HUDEP-2 (cell line): ENCODE data around the gene RETREG3.
"Not testable (repeated sequence)": the region's sequence is repeated elsewhere in the genome, so short reads cannot be mapped to it uniquely, and the experiment has no call there.

Experiments used
- DNase-seq, 76 experiments: peaks; one replicate each; lab custom pipeline; 2025; ENCODE audit not compliant: unreplicated experiment in 76 of 76; lab: John Stamatoyannopoulos, UW

The RETREG3 gene

DNA sequence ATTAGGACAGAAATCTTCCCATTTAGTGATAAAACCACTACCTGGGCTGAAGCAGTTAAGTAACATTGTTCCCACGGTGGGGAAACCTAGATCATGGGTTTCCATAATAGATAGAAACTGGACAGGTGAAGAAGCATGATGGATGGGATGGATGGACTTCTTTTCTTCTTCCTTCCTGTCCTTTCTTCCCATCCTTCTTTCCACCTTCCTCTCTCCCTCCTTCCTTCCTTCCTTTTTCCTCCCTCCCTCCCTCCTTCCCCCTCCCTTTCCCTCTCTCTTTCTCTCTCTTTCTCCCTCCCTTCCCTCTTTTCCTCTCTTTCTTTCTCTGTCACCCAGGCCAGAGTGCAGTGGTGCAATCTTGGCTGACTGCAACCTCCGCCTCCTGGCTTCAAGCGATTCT lies 34.7 kb downstream of the RETREG3 start:
- no peak for DNase-seq

- no peak for DNase-seq
These were observed 36.1 kb downstream of the RETREG3 start for GRCh38 chr17:42573095-42573494.

- DNase-seq: no peak
These were observed 37.5 kb downstream of the RETREG3 start for GRCh38 chr17:42571435-42572225.

GRCh38 chr17:42568341-42569111 lies 40.6 kb downstream of the RETREG3 start:
- DNase-seq: no peak

GRCh38 chr17:42566883-42567573 lies 42.1 kb downstream of the RETREG3 start, which contains the start of gene MLX:
Gene MLX, plus strand, starts transcription at chr17:42567100. Its CDS starts 25 bp downstream, at chr17:42567125.
- DNase-seq: peak in 75 of 76 experiments; percentile 25 to 95 (median 88)

GRCh38 chr17:42566215-42566882 lies 42.8 kb downstream of the RETREG3 start:
- no peak for DNase-seq

- DNase-seq: no peak
These were observed 43.5 kb downstream of the RETREG3 start for GRCh38 chr17:42565523-42566214.

GRCh38 chr17:42564815-42565522 lies 44.2 kb downstream of the RETREG3 start:
- DNase-seq: no peak

DNA sequence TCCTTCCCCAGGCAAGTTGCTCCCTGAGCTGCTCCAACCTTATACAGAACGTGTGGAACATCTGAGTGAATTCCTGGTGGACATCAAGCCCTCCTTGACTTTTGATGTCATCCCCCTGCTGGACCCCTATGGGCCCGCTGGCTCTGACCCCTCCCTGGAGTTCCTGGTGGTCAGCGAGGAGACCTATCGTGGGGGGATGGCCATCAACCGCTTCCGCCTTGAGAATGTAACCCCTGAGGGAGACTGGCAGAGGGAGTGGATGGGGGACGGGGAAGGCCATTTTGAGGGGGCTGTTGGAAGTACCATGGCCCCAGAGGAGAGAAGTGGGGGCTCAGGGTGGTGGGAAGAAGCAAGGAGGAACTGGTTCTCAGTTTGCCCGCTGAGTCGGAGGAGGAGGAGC lies 45.2 kb downstream of the RETREG3 start:
- no peak for DNase-seq

GRCh38 chr17:42563543-42563942 lies 45.6 kb downstream of the RETREG3 start:
- no peak for DNase-seq

- DNase-seq: no peak
These were observed 46.0 kb downstream of the RETREG3 start for GRCh38 chr17:42563143-42563509.

GRCh38 chr17:42562388-42563142 lies 46.6 kb downstream of the RETREG3 start:
- DNase-seq: peak in 8 of 76 experiments; percentile 23 to 68 (median 50)

DNA sequence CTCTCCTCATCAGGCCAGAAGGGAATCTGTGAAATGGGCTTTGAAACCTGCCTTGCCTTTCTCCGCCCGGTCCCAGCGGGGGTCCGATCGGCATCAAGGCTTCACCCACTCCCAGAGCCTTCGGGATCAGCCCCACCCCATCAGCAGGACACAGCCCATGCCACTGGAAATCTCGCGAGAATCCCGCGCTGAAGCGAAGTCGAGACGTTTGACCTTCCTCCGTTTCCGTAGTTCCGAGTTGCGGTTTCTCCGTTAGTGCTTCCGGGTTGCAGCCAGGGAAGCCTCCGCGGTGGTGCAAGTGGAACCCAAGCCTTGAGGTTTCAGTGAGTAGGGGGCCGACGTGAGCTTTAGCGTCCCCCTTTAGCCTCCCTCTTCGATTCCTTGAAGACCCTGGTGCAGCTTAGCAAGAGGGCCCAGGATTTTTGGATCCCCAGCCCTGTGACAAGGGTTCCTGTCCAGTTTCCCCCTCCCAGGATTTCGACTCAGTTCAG lies 47.2 kb downstream of the RETREG3 start, which contains the start of gene COASY:
Gene COASY (plus strand): TSS at position 252 of the 491 bp plus-strand sequence. CDS start 475 bp downstream, outside the sequence.
- peak in 74 of 76 experiments; percentile 67 to 97 (median 89) for DNase-seq

- DNase-seq: no peak
These were observed 48.9 kb downstream of the RETREG3 start for GRCh38 chr17:42560246-42560645.

GRCh38 chr17:42559075-42559474 lies 50.1 kb downstream of the RETREG3 start:
- no peak for DNase-seq

GRCh38 chr17:42555961-42556617 lies 53.1 kb downstream of the RETREG3 start:
- not testable (repeated sequence) for DNase-seq

- DNase-seq: no peak
These were observed 54.0 kb downstream of the RETREG3 start for GRCh38 chr17:42555122-42555622.
